AG09319 (cell line): ENCODE results near the gene BCKDHA.

Experiments used
- DNase-seq: peaks from one replicate; pipeline ENCODE4 v3.0.0-alpha.2; 2010; ENCODE audit warnings: low read depth; ENCODE audit errors: extremely low read depth
- CTCF ChIP-seq: IDR thresholded peaks from 2 replicates; pipeline ENCODE4 v1.5.1; 2011; ENCODE audit warnings: low read depth, mild to moderate bottlenecking, inconsistent platforms, low read length, moderate library complexity

Gene BCKDHA

GRCh38 chr19:41412953-41413352, 15.3 kb downstream of the BCKDHA start:
- no peak for DNase-seq
- TF ChIP-seq CTCF, result no peak

GRCh38 chr19:41413947-41414346, 16.3 kb downstream of the BCKDHA start:
- TF ChIP-seq CTCF, result no peak

GRCh38 chr19:41414461-41414860, 16.8 kb downstream of the BCKDHA start:
- TF ChIP-seq CTCF, result no peak

More at GRCh38 chr19:41413947-41414346, 16.3 kb downstream of the BCKDHA start:
- DNase-seq, result no peak

GRCh38 chr19:41415154-41415571, 17.5 kb downstream of the BCKDHA start:
- TF ChIP-seq CTCF, result no peak
- no peak for DNase-seq

More at GRCh38 chr19:41414461-41414860, 16.8 kb downstream of the BCKDHA start:
- DNase-seq, result no peak

- no peak for TF ChIP-seq CTCF
- no peak for DNase-seq
Measured at GRCh38 chr19:41416194-41416674, 18.6 kb downstream of the BCKDHA start.

- TF ChIP-seq CTCF, result no peak
- no peak for DNase-seq
Measured at GRCh38 chr19:41420101-41420880, 22.7 kb downstream of the BCKDHA start.

- no peak for TF ChIP-seq CTCF
- no peak for DNase-seq
Measured at GRCh38 chr19:41421314-41421713, 23.7 kb downstream of the BCKDHA start.
